Activated CD4-positive, alpha-beta T cell treated with anti-CD3 and anti-CD28 coated beads, Interleukin-2, amount 10 ng/mL, durations not matched to agents 24 days and 14 days (primary cell): ENCODE data around the gene RALGAPA2. TPM values are rescaled to one million over a fixed set of nuclear protein-coding genes. Genes with fewer than 3 reads are reported as not detected.

Experiments
- DNase-seq: peaks from one replicate; pipeline ENCODE4 v3.0.0; 2022
- H3K27ac Mint-ChIP-seq: one replicate; pipeline ENCODE4 v1.8.0; 2022; ENCODE audit warnings: mild to moderate bottlenecking, mixed read lengths
- H3K27me3 Mint-ChIP-seq: one replicate; pipeline ENCODE4 v1.8.0; 2022; ENCODE audit warnings: mixed read lengths
- H3K36me3 Mint-ChIP-seq: one replicate; pipeline ENCODE4 v1.8.0; 2022; ENCODE audit warnings: low read depth, mild to moderate bottlenecking, mixed read lengths
- H3K4me1 Mint-ChIP-seq: one replicate; pipeline ENCODE4 v1.8.0; 2021; ENCODE audit warnings: mixed read lengths
- H3K4me3 Mint-ChIP-seq: one replicate; pipeline ENCODE4 v1.8.0; 2022; ENCODE audit warnings: mild to moderate bottlenecking, moderate library complexity, mixed read lengths
- H3K9me3 Mint-ChIP-seq: one replicate; pipeline ENCODE4 v1.8.0; 2021; ENCODE audit warnings: mixed read lengths
- intact Hi-C: fragments of 100-400 bp; cut with micrococcal nuclease; formaldehyde crosslinking; loops from one replicate; pipeline ENCODE4 v1.15.1; 2023
- total RNA-seq: library from RNA; stranded (reverse); gene quantifications from 2 replicates; pipeline ENCODE4 v1.2.3, GENCODE V29; 2022

Gene RALGAPA2
- total RNA-seq, 1 donor from 2014 or later: 18.7 TPM

- Mint-ChIP-seq H3K4me3 (no peak overlapping the region), H3K27me3 (no peaks in the 10 kb centered on the region), H3K36me3 (no peaks in the 10 kb centered on the region), H3K4me1 (no peaks in the 10 kb centered on the region), H3K9me3 (no peaks in the 10 kb centered on the region), H3K27ac (no peak overlapping the region)
- no peak for DNase-seq
- intact Hi-C loops: no loop called here
Observed at GRCh38 chr20:20658123-20658522, 54.3 kb downstream of the RALGAPA2 start.

DNA sequence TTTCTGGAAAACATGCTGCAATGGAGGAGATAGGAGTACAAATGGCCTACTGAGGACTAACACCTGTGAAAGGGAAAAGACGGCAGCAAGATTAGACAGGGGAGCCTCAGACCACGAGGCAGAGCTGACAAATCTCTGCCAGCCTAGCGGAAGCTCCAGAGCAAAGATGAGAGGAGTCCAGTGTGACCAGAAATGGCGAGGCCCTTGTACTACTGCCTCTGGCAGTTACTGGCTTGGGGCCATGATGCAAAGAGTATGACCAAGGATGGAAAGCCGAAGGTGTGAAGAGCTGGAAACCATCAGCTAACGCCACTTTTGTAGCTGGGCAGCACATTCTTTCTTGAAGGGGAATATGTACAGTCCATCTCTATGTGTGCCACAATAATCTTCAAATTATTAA is 55.4 kb downstream of the RALGAPA2 start:
- intact Hi-C loops: no loop called here
- no peaks in the 10 kb centered on the region for H3K36me3 Mint-ChIP-seq
- no peak overlapping the region for H3K27ac Mint-ChIP-seq
- DNase-seq: no peak
- no peaks in the 10 kb centered on the region for H3K27me3 Mint-ChIP-seq
- no peaks in the 10 kb centered on the region for H3K4me1 Mint-ChIP-seq
- H3K4me3 Mint-ChIP-seq: no peak overlapping the region
- no peaks in the 10 kb centered on the region for H3K9me3 Mint-ChIP-seq

GRCh38 chr20:20655883-20656282 is 56.6 kb downstream of the RALGAPA2 start:
- H3K36me3 Mint-ChIP-seq: no peaks in the 10 kb centered on the region
- H3K27ac Mint-ChIP-seq: no peak overlapping the region
- no peak for DNase-seq
- no peak overlapping the region for H3K4me3 Mint-ChIP-seq
- intact Hi-C loops: no loop called here
- H3K4me1 Mint-ChIP-seq: no peaks in the 10 kb centered on the region
- no peaks in the 10 kb centered on the region for H3K9me3 Mint-ChIP-seq
- no peaks in the 10 kb centered on the region for H3K27me3 Mint-ChIP-seq

DNA sequence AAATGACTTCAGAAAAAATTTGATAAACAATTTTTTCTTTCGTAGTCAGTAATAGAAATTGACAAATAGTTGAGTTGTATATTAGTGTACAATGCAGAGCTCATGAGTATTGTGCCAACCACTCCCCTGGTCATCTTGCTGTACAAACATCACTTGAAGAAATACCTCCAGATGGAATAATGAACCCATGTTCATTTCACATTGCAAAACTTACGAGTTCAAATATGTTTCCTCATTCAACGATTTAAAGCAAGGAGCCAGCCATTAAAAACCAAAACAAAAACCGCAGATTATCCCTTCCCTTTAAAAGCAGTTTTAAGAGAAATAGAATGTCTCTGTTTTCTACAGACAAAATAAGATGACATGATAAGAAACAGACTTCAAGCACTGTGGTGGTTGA is 62.5 kb downstream of the RALGAPA2 start:
- no peak for DNase-seq
- intact Hi-C loops: no loop called here
- H3K27me3 Mint-ChIP-seq: no peaks in the 10 kb centered on the region
- no peak overlapping the region for H3K4me3 Mint-ChIP-seq
- no peak overlapping the region for H3K27ac Mint-ChIP-seq
- no peaks in the 10 kb centered on the region for H3K4me1 Mint-ChIP-seq
- no peaks in the 10 kb centered on the region for H3K9me3 Mint-ChIP-seq
- H3K36me3 Mint-ChIP-seq: no peaks in the 10 kb centered on the region

- Mint-ChIP-seq H3K27me3 (no peaks in the 10 kb centered on the region), H3K9me3 (no peaks in the 10 kb centered on the region), H3K4me1 (peaks cover 2% of the 10 kb centered on the region), H3K27ac (no peak overlapping the region), H3K36me3 (peaks cover 15% of the 10 kb centered on the region), H3K4me3 (no peak overlapping the region)
- intact Hi-C loops: no loop called here
- no peak for DNase-seq
Observed at GRCh38 chr20:20643927-20644326, 68.5 kb downstream of the RALGAPA2 start.

GRCh38 chr20:20641783-20642182 is 70.7 kb downstream of the RALGAPA2 start:
- intact Hi-C loops: no loop called here
- Mint-ChIP-seq H3K27me3 (no peaks in the 10 kb centered on the region), H3K36me3 (peaks cover 20% of the 10 kb centered on the region), H3K9me3 (no peaks in the 10 kb centered on the region), H3K27ac (no peak overlapping the region), H3K4me1 (peaks cover 2% of the 10 kb centered on the region), H3K4me3 (no peak overlapping the region)
- DNase-seq: no peak

DNA sequence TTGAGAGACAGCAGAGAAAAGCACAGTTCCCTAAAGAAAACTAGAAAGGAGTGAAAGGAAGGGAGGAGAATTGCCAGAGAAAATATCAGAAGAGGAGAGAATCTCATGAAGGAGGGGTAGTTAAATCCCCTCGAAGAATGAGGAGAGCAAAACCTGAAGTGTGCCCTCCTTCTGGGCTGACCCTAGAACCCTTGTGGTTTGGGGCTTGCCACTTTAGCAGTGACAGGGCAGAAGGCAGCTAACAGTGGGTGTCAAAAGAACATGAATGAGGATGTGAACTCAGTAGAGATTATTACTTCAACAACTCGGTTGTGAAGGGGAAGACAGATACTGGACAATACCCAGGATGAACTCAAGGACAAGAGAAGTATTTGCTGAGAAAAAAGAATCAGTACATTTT is 73.6 kb downstream of the RALGAPA2 start:
- H3K4me3 Mint-ChIP-seq: no peak overlapping the region
- H3K36me3 Mint-ChIP-seq: peaks cover 34% of the 10 kb centered on the region
- intact Hi-C loops: no loop called here
- H3K4me1 Mint-ChIP-seq: peaks cover 2% of the 10 kb centered on the region
- H3K27ac Mint-ChIP-seq: no peak overlapping the region
- no peak for DNase-seq
- no peaks in the 10 kb centered on the region for H3K27me3 Mint-ChIP-seq
- no peaks in the 10 kb centered on the region for H3K9me3 Mint-ChIP-seq

DNA sequence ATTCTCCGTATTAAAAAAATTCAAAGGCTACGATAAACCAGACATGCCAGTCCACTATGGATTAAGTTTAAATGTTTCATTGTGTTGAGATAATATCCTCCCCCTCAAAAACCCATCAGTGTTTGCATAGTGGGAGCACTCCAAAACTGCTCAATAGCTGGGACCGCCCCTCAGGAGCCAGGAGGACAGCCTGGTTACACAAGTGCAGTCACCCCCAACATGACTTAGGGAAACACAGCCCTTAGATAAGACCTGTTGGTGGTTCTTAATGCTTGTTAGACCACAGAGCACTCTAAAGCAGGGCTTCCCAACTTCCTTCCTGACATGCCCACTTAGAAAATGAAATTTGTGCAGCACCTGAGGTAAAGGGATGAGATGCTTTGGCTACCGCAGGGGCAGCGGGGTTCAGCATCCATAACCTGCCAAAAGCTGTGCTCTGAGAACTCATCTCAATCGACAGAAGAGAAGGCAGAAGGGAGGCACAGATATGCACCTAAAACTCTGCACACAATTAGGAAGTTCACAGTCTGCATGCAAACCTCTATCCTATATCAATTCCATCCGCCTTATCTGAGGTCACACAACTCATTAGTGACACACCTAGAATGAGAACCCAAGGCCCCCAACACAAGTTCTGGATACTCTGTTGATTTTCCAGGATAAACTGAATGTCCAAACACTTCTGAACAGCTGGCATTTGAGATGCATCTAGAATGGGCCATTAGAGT is 74.3 kb downstream of the RALGAPA2 start:
- Mint-ChIP-seq H3K36me3 (peaks cover 36% of the 10 kb centered on the region), H3K27me3 (no peaks in the 10 kb centered on the region), H3K4me1 (peaks cover 2% of the 10 kb centered on the region), H3K4me3 (no peak overlapping the region), H3K9me3 (no peaks in the 10 kb centered on the region), H3K27ac (no peak overlapping the region)
- peak; percentile 34 for DNase-seq
- intact Hi-C loops: no loop called here

- H3K9me3 Mint-ChIP-seq: no peaks in the 10 kb centered on the region
- peaks cover 1% of the 10 kb centered on the region for H3K4me1 Mint-ChIP-seq
- H3K27me3 Mint-ChIP-seq: no peaks in the 10 kb centered on the region
- peaks cover 31% of the 10 kb centered on the region for H3K36me3 Mint-ChIP-seq
- no peak overlapping the region for H3K27ac Mint-ChIP-seq
- H3K4me3 Mint-ChIP-seq: no peak overlapping the region
- intact Hi-C loops: no loop called here
- DNase-seq: peak; percentile 41
Observed at GRCh38 chr20:20635006-20635405, 77.4 kb downstream of the RALGAPA2 start.

DNA sequence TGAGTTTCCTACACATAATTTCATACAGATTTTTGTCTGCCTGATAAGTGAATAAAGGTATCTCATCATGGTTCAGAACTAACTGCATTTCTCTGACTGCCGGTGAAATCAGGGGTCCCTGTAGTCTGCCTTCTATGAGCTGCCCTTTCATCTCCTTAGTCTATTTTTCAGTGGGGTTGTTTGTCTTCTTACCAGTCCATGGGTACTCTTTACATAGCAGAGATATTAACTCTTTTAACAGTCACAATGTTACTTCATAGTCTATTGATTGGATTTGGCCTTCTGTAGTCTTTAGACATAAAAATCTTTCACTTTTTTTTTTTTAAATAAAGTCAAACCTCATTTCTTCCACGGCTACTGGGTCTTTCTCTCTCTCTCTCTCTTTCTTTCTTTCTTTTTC is 79.8 kb downstream of the RALGAPA2 start:
- Mint-ChIP-seq H3K9me3 (no peaks in the 10 kb centered on the region), H3K27ac (no peak overlapping the region), H3K4me3 (no peak overlapping the region), H3K36me3 (peaks cover 28% of the 10 kb centered on the region), H3K4me1 (no peaks in the 10 kb centered on the region), H3K27me3 (no peaks in the 10 kb centered on the region)
- intact Hi-C loops: no loop called here
- no peak for DNase-seq

- H3K36me3 Mint-ChIP-seq: peaks cover 27% of the 10 kb centered on the region
- no peaks in the 10 kb centered on the region for H3K4me1 Mint-ChIP-seq
- DNase-seq: no peak
- intact Hi-C loops: no loop called here
- no peak overlapping the region for H3K4me3 Mint-ChIP-seq
- no peaks in the 10 kb centered on the region for H3K27me3 Mint-ChIP-seq
- no peaks in the 10 kb centered on the region for H3K9me3 Mint-ChIP-seq
- H3K27ac Mint-ChIP-seq: no peak overlapping the region
Observed at GRCh38 chr20:20630551-20630950, 81.9 kb downstream of the RALGAPA2 start.

GRCh38 chr20:20629556-20630188 is 82.8 kb downstream of the RALGAPA2 start:
- Mint-ChIP-seq H3K36me3 (peaks cover 20% of the 10 kb centered on the region), H3K27me3 (no peaks in the 10 kb centered on the region)

DNA sequence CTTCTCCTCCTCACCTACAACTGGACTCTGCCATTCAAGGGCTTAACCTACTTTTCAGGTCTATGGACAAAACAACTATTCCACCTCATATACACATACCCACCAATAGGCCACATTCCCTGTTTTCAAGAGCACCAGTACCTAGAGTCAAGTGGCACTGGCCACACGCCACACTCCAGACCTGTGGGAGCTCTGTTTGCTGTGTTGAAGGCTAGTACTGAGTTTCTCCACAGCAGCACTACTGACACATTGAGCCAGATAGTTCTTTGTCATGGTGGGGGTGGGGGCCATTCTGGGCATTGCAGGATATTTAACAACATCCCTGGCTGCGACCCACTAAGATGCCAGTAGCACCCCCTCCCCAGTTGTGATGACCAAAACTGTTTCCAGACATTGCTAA is 84.1 kb downstream of the RALGAPA2 start:
- Mint-ChIP-seq H3K27me3 (no peaks in the 10 kb centered on the region), H3K9me3 (no peaks in the 10 kb centered on the region), H3K4me3 (no peak overlapping the region), H3K36me3 (peaks cover 14% of the 10 kb centered on the region), H3K27ac (no peak overlapping the region), H3K4me1 (no peaks in the 10 kb centered on the region)
- peak; percentile 34 for DNase-seq
- intact Hi-C loops: no loop called here

More at GRCh38 chr20:20629556-20630188, 82.8 kb downstream of the RALGAPA2 start:
- Mint-ChIP-seq H3K27ac (no peak overlapping the region), H3K4me1 (no peaks in the 10 kb centered on the region), H3K9me3 (no peaks in the 10 kb centered on the region), H3K4me3 (no peak overlapping the region)
- intact Hi-C loops: no loop called here
- no peak for DNase-seq

GRCh38 chr20:20627471-20627870 is 85.0 kb downstream of the RALGAPA2 start:
- DNase-seq: peak; percentile 37
- intact Hi-C loops: no loop called here
- Mint-ChIP-seq H3K27me3 (no peaks in the 10 kb centered on the region), H3K4me1 (no peaks in the 10 kb centered on the region), H3K9me3 (no peaks in the 10 kb centered on the region), H3K27ac (no peak overlapping the region), H3K36me3 (peaks cover 14% of the 10 kb centered on the region), H3K4me3 (no peak overlapping the region)

- H3K4me3 Mint-ChIP-seq: no peak overlapping the region
Observed at GRCh38 chr20:20624914-20625313, 87.5 kb downstream of the RALGAPA2 start.

More at GRCh38 chr20:20624914-20625313, 87.5 kb downstream of the RALGAPA2 start:
- Mint-ChIP-seq H3K4me1 (no peaks in the 10 kb centered on the region), H3K27ac (no peak overlapping the region), H3K27me3 (no peaks in the 10 kb centered on the region), H3K9me3 (no peaks in the 10 kb centered on the region), H3K36me3 (peaks cover 15% of the 10 kb centered on the region)
- intact Hi-C loops: no loop called here
- DNase-seq: no peak
